Measurements from ENCODE around the gene KCNK18. TPM values are rescaled to one million over a fixed set of nuclear protein-coding genes. Genes with fewer than 3 reads are reported as not detected.

Gene KCNK18
- total and polyA plus RNA-seq, 7 donors: not detected

DNA sequence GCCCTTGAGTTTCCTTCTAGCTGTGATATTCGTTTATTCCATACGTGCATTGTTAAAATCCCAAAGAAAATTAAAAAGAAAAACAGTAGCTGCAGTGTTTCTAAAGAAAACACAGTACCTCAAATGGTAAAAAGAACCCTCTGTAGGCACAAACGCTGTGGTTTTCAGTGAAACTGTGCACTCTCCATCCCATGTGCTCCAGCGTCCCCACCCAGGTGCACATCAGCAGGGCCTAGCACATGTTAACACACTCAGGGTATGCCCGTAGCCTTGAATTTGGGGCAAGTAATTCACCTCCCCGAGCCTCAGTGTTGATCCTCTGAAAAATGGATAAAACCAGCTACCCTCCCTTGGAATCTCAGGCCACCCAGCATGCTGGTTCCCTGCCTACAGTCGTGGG is 53.1 kb downstream of the KCNK18 start:
- ATAC-seq (no peak), DNase-seq (no peak)
- no peak overlapping the region for H3K27ac ChIP-seq
- intact Hi-C loops (cut with DNase I): no loop called here
- no peaks in the 10 kb centered on the region for H3K9me3 ChIP-seq
- peaks cover 4 to 17% (median 7%) of the 10 kb centered on the region in 3 donors for H3K27me3 ChIP-seq (ENCODE audit: insufficient read depth in 3 of 3, low read length in 2 of 3)
- H3K36me3 ChIP-seq (ENCODE audit: insufficient read depth in 1 of 2, low read depth in 1 of 2): no peaks in the 10 kb centered on the region
- H3K4me1 ChIP-seq: no peaks in the 10 kb centered on the region
- no peak overlapping the region for H3K4me3 ChIP-seq
- 53 to 67% (median 56%) methylated on average over 7 of the region's 7 CpGs for WGBS, 3 donors
- TF ChIP-seq, protein P1, sequence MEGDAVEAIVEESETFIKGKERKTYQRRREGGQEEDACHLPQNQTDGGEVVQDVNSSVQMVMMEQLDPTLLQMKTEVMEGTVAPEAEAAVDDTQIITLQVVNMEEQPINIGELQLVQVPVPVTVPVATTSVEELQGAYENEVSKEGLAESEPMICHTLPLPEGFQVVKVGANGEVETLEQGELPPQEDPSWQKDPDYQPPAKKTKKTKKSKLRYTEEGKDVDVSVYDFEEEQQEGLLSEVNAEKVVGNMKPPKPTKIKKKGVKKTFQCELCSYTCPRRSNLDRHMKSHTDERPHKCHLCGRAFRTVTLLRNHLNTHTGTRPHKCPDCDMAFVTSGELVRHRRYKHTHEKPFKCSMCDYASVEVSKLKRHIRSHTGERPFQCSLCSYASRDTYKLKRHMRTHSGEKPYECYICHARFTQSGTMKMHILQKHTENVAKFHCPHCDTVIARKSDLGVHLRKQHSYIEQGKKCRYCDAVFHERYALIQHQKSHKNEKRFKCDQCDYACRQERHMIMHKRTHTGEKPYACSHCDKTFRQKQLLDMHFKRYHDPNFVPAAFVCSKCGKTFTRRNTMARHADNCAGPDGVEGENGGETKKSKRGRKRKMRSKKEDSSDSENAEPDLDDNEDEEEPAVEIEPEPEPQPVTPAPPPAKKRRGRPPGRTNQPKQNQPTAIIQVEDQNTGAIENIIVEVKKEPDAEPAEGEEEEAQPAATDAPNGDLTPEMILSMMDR (IDR thresholded peaks at IDR 0.05): no peak

DNA sequence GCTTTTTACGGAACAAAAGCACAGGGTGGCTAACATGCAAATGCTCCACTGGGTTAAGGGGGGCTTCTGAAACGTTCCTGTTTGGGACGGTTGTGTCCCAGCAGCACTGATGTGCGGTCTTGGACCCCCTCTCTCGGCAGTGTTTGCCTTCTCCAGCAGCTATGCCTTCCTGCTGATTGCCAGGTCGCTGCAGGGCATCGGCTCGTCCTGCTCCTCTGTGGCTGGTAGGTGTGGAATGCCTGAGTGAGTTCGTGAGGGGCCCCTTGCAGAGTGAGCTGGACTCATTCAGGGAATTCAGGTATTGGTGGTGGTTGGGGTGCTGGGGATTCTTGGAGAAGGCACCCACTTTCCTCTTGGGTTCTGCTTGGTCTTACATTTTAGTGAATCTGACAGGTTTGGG is 56.6 kb downstream of the KCNK18 start:
- Histone ChIP-seq H3K27ac (no peak overlapping the region), H3K9me3 (no peaks in the 10 kb centered on the region), H3K4me1 (no peaks in the 10 kb centered on the region), H3K4me3 (no peak overlapping the region), H3K27me3 (ENCODE audit: insufficient read depth in 3 of 3, low read length in 2 of 3) (peaks cover 0 to 12% (median 2%) of the 10 kb centered on the region in 3 donors), H3K36me3 (ENCODE audit: insufficient read depth in 1 of 2, low read depth in 1 of 2) (no peaks in the 10 kb centered on the region)
- TF ChIP-seq, protein P1 (IDR thresholded peaks at IDR 0.05): no peak
- DNase-seq: no peak
- no peak for ATAC-seq
- WGBS, 3 donors: 64 to 74% (median 68%) methylated on average over 9 of the region's 9 CpGs
- intact Hi-C loops (cut with DNase I): no loop called here

DNA sequence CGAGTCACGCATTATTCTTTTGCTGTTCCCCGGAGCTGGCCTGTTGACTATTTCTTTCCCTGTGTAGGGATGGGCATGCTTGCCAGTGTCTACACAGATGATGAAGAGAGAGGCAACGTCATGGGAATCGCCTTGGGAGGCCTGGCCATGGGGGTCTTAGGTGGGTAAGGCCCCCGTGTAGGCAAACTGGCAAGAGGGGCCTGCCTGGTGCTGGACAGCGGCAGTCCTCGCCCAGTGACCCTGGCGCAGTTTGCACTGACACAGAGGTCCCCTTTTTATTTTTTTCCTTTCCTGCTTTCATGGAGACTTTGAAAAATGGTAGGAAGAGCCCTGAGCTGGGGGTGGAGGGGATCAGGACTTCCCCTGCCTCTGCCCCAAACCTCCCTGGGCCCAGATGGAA is 57.0 kb downstream of the KCNK18 start:
- peaks cover 0 to 16% (median 2%) of the 10 kb centered on the region in 3 donors for H3K27me3 ChIP-seq (ENCODE audit: insufficient read depth in 3 of 3, low read length in 2 of 3)

DNA sequence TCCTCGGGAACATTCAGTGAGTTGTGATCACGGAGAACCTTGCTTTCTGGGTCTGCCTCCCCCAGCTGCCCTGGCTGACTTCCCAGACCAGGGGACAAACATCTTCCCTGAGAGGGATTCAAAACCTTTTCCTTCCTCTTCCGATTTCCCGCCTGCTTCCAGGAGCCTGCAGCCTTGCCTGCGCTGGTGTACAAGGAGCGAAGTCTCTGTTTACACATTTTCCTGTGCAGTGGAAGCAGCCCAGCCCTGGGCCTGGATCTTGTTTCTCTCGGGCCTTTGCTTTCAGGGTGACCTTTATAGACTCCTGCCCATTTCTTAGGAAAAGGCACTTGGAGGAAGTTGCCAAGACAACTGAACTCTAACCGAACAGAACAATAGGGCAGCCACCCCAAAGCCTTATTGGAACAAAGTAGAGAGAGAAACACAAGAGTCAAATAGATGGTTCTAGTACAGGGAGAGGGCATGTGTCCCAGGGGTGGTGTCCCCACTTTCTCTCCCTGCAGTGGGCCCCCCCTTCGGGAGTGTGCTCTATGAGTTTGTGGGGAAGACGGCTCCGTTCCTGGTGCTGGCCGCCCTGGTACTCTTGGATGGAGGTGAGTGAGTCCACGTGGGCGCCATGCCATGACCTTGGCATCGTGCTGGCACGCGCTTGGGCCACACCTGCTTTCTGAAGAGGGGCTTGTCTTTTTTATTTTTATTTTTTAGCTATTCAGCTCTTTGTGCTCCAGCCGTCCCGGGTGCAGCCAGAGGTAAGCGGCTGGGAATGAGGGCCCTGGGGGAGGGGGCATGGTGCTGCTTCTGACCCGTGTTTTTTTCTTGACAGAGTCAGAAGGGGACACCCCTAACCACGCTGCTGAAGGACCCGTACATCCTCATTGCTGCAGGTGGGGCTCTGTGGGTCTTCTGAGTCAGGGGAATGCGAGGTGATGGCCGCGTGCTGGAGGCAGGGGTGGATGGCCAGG is 57.8 kb downstream of the KCNK18 start:
- Histone ChIP-seq H3K4me1 (no peaks in the 10 kb centered on the region), H3K4me3 (no peak overlapping the region), H3K9me3 (no peaks in the 10 kb centered on the region), H3K27ac (no peak overlapping the region), H3K36me3 (ENCODE audit: insufficient read depth in 1 of 2, low read depth in 1 of 2) (no peaks in the 10 kb centered on the region), H3K27me3 (ENCODE audit: insufficient read depth in 3 of 3, low read length in 2 of 3) (peaks cover 0 to 17% (median 2%) of the 10 kb centered on the region in 3 donors)
- TF ChIP-seq, protein P1 (IDR thresholded peaks at IDR 0.05): no peak
- 72 to 74% (median 73%) methylated on average over 26 of the region's 26 CpGs for WGBS, 3 donors
- intact Hi-C loops (cut with DNase I): no loop called here
- DNase-seq (no peak), ATAC-seq (no peak)

More for the DNA sequence above, 57.0 kb downstream of the KCNK18 start:
- ATAC-seq (no peak), DNase-seq (no peak)
- H3K4me3 ChIP-seq: no peak overlapping the region
- intact Hi-C loops (cut with DNase I): no loop called here
- H3K36me3 ChIP-seq (ENCODE audit: insufficient read depth in 1 of 2, low read depth in 1 of 2): no peaks in the 10 kb centered on the region
- no peak overlapping the region for H3K27ac ChIP-seq
- H3K4me1 ChIP-seq: no peaks in the 10 kb centered on the region
- TF ChIP-seq, protein P1 (IDR thresholded peaks at IDR 0.05): no peak
- WGBS, 3 donors: 61 to 70% (median 69%) methylated on average over 9 of the region's 9 CpGs
- H3K9me3 ChIP-seq: no peaks in the 10 kb centered on the region

Data from psoas muscle (tissue), 8 donors.